B cell (primary cell): ENCODE data around the gene CHRM2. TPM values are rescaled to one million over a fixed set of nuclear protein-coding genes. Genes with fewer than 3 reads are reported as not detected.

Source experiments
- ATAC-seq: fragments of 200-7000 bp; cut with Tn5 transposase; one replicate; pipeline ENCODE4 v1.10.0; 2021; ENCODE audit warnings: low read depth, mild to moderate bottlenecking, moderate number of reproducible peaks, moderate library complexity
- CTCF ChIA-PET: fragments of 350-600 bp; sonication (Branson Sonifier 250); formaldehyde crosslinking; loops from one replicate; lab custom pipeline; 2021; ENCODE audit warnings: antibody characterized with exemption, inconsistent platforms; lab: Charles Lee
- POLR2A ChIA-PET: fragments of 350-600 bp; sonication (Branson Sonifier 250); formaldehyde crosslinking; loops from one replicate; lab custom pipeline; 2021; ENCODE audit warnings: antibody characterized with exemption; lab: Charles Lee
- DNase-seq: peaks from one replicate; pipeline ENCODE4 v3.0.0; 2013
- H2AFZ ChIP-seq: 2 replicates; pipeline ENCODE4 v1.6.1; 2012; ENCODE audit warnings: mild to moderate bottlenecking, low read depth, low read length; ENCODE audit not compliant: insufficient read depth, poor library complexity, severe bottlenecking
- H3K27ac ChIP-seq, 2 donors: 1 replicate in 1 of 2; 2 replicates in 1 of 2; pipeline ENCODE4 v1.5.1; 2012 to 2013; ENCODE audit warnings: low read length in 2 of 2, mild to moderate bottlenecking in 2 of 2, moderate library complexity in 1 of 2
- H3K27me3 ChIP-seq, 4 experiments: fragments of 200-600 bp in 1 of 4; sonication (generic) in 1 of 4; replicated peaks in 1 of 4; 1 replicate in 2 of 4; 2 replicates in 2 of 4; pipeline versions ENCODE4 v1.6.1 to v1.7.0; 2013 to 2016; ENCODE audit warnings: low read length in 3 of 4, mild to moderate bottlenecking in 2 of 4, mixed read lengths in 1 of 4, moderate library complexity in 1 of 4; ENCODE audit not compliant: insufficient read depth in 4 of 4, control insufficient read depth in 3 of 4; ENCODE audit errors: control extremely low read depth in 1 of 4
- H3K36me3 ChIP-seq, 2 experiments: replicated peaks in 1 of 2; 1 replicate in 1 of 2; 2 replicates in 1 of 2; pipeline versions ENCODE4 v1.6.1 to v1.7.1; 2013; ENCODE audit warnings: low read length in 1 of 2; ENCODE audit not compliant: insufficient read depth in 2 of 2, control insufficient read depth in 1 of 2; ENCODE audit errors: control extremely low read depth in 1 of 2, extremely low read depth in 1 of 2
- H3K4me1 ChIP-seq, 2 donors: fragments of 200-600 bp in 1 of 2; sonication (generic) in 1 of 2; 1 replicate in 1 of 2; 2 replicates in 1 of 2; pipeline versions ENCODE4 v1.5.1 to v1.6.1; 2013 to 2017; ENCODE audit warnings: low read length in 2 of 2; ENCODE audit not compliant: control insufficient read depth in 2 of 2, insufficient read depth in 2 of 2
- H3K4me2 ChIP-seq: replicated peaks from 2 replicates; pipeline ENCODE3; 2012; ENCODE audit warnings: mild to moderate bottlenecking, low read depth, low read length; ENCODE audit not compliant: poor library complexity, severe bottlenecking
- H3K4me3 ChIP-seq, 5 experiments: fragments of 200-600 bp in 1 of 5; sonication (generic) in 1 of 5; 1 replicate in 3 of 5; 2 replicates in 2 of 5; pipeline versions ENCODE4 v1.5.1 to v1.7.0; 2011 to 2016; ENCODE audit warnings: low read length in 4 of 5, mild to moderate bottlenecking in 4 of 5, low read depth in 2 of 5, control low read depth in 1 of 5, moderate library complexity in 1 of 5; ENCODE audit not compliant: insufficient read depth in 1 of 5; ENCODE audit errors: control extremely low read depth in 1 of 5, extremely low read depth in 1 of 5
- H3K79me2 ChIP-seq: fragments of 200-600 bp; sonication (generic); one replicate; pipeline ENCODE4 v1.6.0; 2016; ENCODE audit warnings: low read length; ENCODE audit not compliant: control insufficient read depth, insufficient read depth
- H3K9ac ChIP-seq: fragments of 200-600 bp; sonication (generic); 2 replicates; pipeline ENCODE4 v1.6.1; 2017; ENCODE audit warnings: mild to moderate bottlenecking, low read length, moderate library complexity
- H3K9me3 ChIP-seq, 3 donors: one replicate each; pipeline versions ENCODE4 v1.6.1 to v1.7.1; 2013; ENCODE audit warnings: low read length in 2 of 3; ENCODE audit not compliant: control insufficient read depth in 2 of 3, insufficient read depth in 1 of 3; ENCODE audit errors: control extremely low read depth in 1 of 3
- H4K20me1 ChIP-seq: 2 replicates; pipeline ENCODE4 v1.6.0; 2012; ENCODE audit warnings: mild to moderate bottlenecking, low read length; ENCODE audit not compliant: insufficient read depth, control insufficient read depth, poor library complexity, severe bottlenecking
- H3K27ac Mint-ChIP-seq: one replicate; pipeline ENCODE4 v1.8.0; 2021; ENCODE audit warnings: mixed read lengths
- H3K27me3 Mint-ChIP-seq: one replicate; pipeline ENCODE4 v1.8.0; 2021; ENCODE audit warnings: mixed read lengths
- H3K4me1 Mint-ChIP-seq: one replicate; pipeline ENCODE4 v1.8.0; 2021; ENCODE audit warnings: mixed read lengths
- H3K4me3 Mint-ChIP-seq: one replicate; pipeline ENCODE4 v1.8.0; 2021; ENCODE audit warnings: mixed read lengths
- H3K9me3 Mint-ChIP-seq: one replicate; pipeline ENCODE4 v1.8.0; 2022; ENCODE audit warnings: mixed read lengths; ENCODE audit not compliant: insufficient read depth
- EZH2 ChIP-seq: IDR thresholded peaks from 2 replicates; pipeline ENCODE4 v1.6.1; 2012; ENCODE audit warnings: borderline replicate concordance, low read depth, mild to moderate bottlenecking, moderate library complexity, low read length; ENCODE audit not compliant: insufficient read depth, poor library complexity, severe bottlenecking
- WGBS: methylation state at CpG from one replicate; pipeline ENCODE4 v1.1.5; 2013; ENCODE audit warnings: missing lambda C conversion rate; ENCODE audit not compliant: insufficient coverage; 5-methylcytosine and 5-hydroxymethylcytosine counted together
- intact Hi-C: fragments of 100-400 bp; cut with micrococcal nuclease; formaldehyde crosslinking; loops from one replicate; pipeline ENCODE4 v1.10.0; 2022
- polyA plus RNA-seq: library from polyadenylated mRNA; depleted of rRNA; stranded (reverse); fragments of >200 nt; gene quantifications from 2 replicates; pipeline ENCODE4 v1.2.3, GENCODE V29; 2012
- total RNA-seq, 2 donors: library from RNA; stranded (reverse); fragments of 120-200 nt in 1 of 2; gene quantifications; 1 replicate in 1 of 2; 2 replicates in 1 of 2; pipeline versions ENCODE4 v1.2.3 to v1.2.4, GENCODE V29; 2013 to 2022
- TF ChIP-seq, protein P1 (sequence below): fragments of 200-600 bp; IDR thresholded peaks from one replicate; pipeline ENCODE4 v1.8.0; 2022; ENCODE audit warnings: antibody characterized with exemption, mild to moderate bottlenecking

Gene CHRM2
- total and polyA plus RNA-seq, 2 donors (not counting 1 experiment from before 2014, with no cell fraction given) = not detected

DNA sequence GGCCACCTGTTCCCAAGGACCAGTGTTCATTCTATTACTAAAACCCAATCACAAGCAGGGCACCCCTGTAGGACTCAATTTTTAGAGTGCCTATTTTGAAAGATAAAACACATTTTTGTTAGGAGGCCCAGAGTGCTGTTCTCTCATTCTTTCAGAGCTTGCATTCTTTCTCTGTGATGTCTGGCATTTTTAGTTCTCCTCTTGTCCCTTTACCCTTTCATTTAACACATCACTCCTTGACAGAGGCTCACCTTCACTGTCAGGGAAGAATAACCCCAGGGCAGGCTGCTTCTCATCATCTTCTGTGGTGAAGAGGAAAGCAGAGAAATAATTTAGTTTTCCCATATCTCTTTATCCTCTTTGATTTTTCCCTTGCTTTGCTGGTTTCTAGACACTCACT, 73.9 kb downstream of the CHRM2 start:
- POLR2A ChIA-PET = no interaction called here
- intact Hi-C loops = no loop called here
- Histone ChIP-seq H2AFZ (no peak overlapping the region), H3K4me3 (no peak overlapping the region), H3K27ac (no peak overlapping the region), H4K20me1 (no peaks in the 10 kb centered on the region), H3K79me2 (no peaks in the 10 kb centered on the region), H3K9me3 (no peaks in the 10 kb centered on the region), H3K9ac (no peak overlapping the region), H3K4me1 (no peaks in the 10 kb centered on the region), H3K27me3 (no peaks in the 10 kb centered on the region), H3K36me3 (no peaks in the 10 kb centered on the region), H3K4me2 (no peak overlapping the region)
- ATAC-seq = no peak
- Mint-ChIP-seq H3K9me3 (peaks cover 3% of the 10 kb centered on the region), H3K27me3 (no peaks in the 10 kb centered on the region), H3K4me3 (no peak overlapping the region), H3K27ac (no peak overlapping the region), H3K4me1 (no peaks in the 10 kb centered on the region)
- no peak for DNase-seq
- CTCF ChIA-PET = no interaction called here
- TF ChIP-seq EZH2 = no peak
- TF ChIP-seq, protein P1, sequence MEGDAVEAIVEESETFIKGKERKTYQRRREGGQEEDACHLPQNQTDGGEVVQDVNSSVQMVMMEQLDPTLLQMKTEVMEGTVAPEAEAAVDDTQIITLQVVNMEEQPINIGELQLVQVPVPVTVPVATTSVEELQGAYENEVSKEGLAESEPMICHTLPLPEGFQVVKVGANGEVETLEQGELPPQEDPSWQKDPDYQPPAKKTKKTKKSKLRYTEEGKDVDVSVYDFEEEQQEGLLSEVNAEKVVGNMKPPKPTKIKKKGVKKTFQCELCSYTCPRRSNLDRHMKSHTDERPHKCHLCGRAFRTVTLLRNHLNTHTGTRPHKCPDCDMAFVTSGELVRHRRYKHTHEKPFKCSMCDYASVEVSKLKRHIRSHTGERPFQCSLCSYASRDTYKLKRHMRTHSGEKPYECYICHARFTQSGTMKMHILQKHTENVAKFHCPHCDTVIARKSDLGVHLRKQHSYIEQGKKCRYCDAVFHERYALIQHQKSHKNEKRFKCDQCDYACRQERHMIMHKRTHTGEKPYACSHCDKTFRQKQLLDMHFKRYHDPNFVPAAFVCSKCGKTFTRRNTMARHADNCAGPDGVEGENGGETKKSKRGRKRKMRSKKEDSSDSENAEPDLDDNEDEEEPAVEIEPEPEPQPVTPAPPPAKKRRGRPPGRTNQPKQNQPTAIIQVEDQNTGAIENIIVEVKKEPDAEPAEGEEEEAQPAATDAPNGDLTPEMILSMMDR = no peak

DNA sequence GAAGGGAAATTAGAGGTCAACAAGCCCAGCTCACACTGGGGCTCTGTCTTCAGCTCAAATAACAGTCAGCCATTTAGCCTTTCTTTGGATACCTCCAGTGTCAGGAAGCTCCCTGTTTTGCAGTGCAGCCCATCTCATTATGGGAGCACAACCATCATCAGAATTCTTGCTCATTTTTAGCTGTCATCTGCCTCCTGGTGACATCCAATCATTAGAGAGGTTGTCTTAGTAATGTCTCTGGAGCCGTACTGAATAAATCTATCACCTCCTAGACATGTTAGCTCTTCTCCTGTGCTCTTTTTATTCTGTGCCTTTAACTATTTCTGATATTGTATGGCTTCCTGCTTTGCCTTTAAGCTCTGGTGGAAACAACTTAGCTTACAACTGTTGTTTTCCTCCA, 74.5 kb downstream of the CHRM2 start:
- H3K36me3 ChIP-seq = no peaks in the 10 kb centered on the region
- no peak overlapping the region for H3K27ac ChIP-seq
- H3K4me3 Mint-ChIP-seq = no peak overlapping the region
- POLR2A ChIA-PET = no interaction called here
- DNase-seq = no peak
- intact Hi-C loops = no loop called here
- H3K4me1 Mint-ChIP-seq = no peaks in the 10 kb centered on the region
- H3K4me2 ChIP-seq = no peak overlapping the region
- no peak overlapping the region for H2AFZ ChIP-seq
- no peak overlapping the region for H3K27ac Mint-ChIP-seq
- no peak overlapping the region for H3K9ac ChIP-seq
- no peak for TF ChIP-seq EZH2
- TF ChIP-seq, protein P1 = no peak
- H4K20me1 ChIP-seq = no peaks in the 10 kb centered on the region
- ATAC-seq = no peak
- no peaks in the 10 kb centered on the region for H3K27me3 ChIP-seq
- H3K9me3 Mint-ChIP-seq = peaks cover 3% of the 10 kb centered on the region
- H3K79me2 ChIP-seq = no peaks in the 10 kb centered on the region
- CTCF ChIA-PET = no interaction called here
- no peaks in the 10 kb centered on the region for H3K27me3 Mint-ChIP-seq
- WGBS = no CpG with 5 or more reads among the region's 1 CpG
- H3K4me3 ChIP-seq = no peak overlapping the region
- no peaks in the 10 kb centered on the region for H3K4me1 ChIP-seq
- no peaks in the 10 kb centered on the region for H3K9me3 ChIP-seq
